ES-I3 (cell line): ENCODE measurements around the gene RBFOX1.

ENCODE experiments used
- H3K36me3 ChIP-seq: 2 replicates; pipeline ENCODE4 v1.6.1; 2013; ENCODE audit warnings: mild to moderate bottlenecking, low read length, control low read depth, moderate library complexity; ENCODE audit not compliant: insufficient read depth
- H3K4me1 ChIP-seq: 2 replicates; pipeline ENCODE4 v1.6.1; 2013; ENCODE audit warnings: mild to moderate bottlenecking, control low read depth, low read length; ENCODE audit not compliant: insufficient read depth
- H3K9ac ChIP-seq: 2 replicates; pipeline ENCODE4 v1.6.1; 2013; ENCODE audit warnings: low read depth, mild to moderate bottlenecking, low read length, moderate library complexity
- H3K9me3 ChIP-seq: 2 replicates; pipeline ENCODE4 v1.6.1; 2013; ENCODE audit warnings: mild to moderate bottlenecking, low read length, moderate library complexity; ENCODE audit not compliant: control insufficient read depth, insufficient read depth

The RBFOX1 gene

DNA sequence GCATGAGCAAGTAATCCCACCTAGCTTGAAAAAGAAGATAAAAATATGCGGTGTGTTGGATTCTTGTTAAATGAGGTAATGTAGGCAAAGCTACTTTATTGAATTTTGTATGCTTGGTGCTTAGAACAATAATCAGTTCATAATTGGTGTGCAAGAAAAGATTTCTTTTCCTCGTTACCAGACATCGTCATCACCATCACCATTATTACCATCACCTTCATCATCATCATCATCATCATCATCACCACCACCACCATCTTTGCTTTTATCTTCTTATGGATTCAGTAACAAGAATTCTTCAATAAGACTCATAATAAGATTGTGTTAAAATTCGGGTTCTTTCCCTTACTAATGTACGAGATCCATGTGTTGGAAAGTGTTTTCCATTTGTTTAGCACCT lies 173.7 kb downstream of the RBFOX1 start:
- Histone ChIP-seq H3K9ac (no peak overlapping the region), H3K36me3 (no peaks in the 10 kb centered on the region), H3K9me3 (no peaks in the 10 kb centered on the region), H3K4me1 (peaks cover 8% of the 10 kb centered on the region; the same call in 1 of the 2 replicates)

DNA sequence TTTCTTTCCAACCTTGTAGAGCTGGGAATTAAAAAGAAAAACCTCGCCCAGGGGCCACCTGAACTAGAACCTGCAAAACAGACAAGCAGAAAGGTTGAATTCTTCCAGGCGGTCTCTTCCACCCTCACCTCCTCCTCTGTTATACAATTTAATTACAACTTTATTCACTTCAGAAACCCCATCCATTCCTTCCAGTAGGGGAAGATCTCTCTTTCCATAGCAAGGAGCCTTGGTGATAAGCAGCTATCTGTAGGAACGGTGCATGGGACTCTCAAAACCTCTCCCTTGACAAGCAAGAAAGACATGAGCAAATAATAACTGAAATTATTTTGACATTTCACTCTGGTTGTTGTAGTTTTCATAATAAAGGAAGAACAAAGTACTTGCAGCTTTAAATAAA lies 176.0 kb downstream of the RBFOX1 start:
- Histone ChIP-seq H3K9ac (no peak overlapping the region), H3K9me3 (no peaks in the 10 kb centered on the region), H3K4me1 (peaks cover 8% of the 10 kb centered on the region; the same call in 1 of the 2 replicates), H3K36me3 (no peaks in the 10 kb centered on the region)

GRCh38 chr16:7509963-7510601 lies 177.4 kb downstream of the RBFOX1 start:
- no peak overlapping the region for H3K9ac ChIP-seq
- H3K36me3 ChIP-seq: no peaks in the 10 kb centered on the region
- H3K9me3 ChIP-seq: no peaks in the 10 kb centered on the region
- peaks cover 8% of the 10 kb centered on the region; the same call in 1 of the 2 replicates for H3K4me1 ChIP-seq

- H3K4me1 ChIP-seq: peaks cover 8% of the 10 kb centered on the region; the same call in 1 of the 2 replicates
- no peaks in the 10 kb centered on the region for H3K9me3 ChIP-seq
- no peaks in the 10 kb centered on the region for H3K36me3 ChIP-seq
- H3K9ac ChIP-seq: no peak overlapping the region
These were observed 179.1 kb downstream of the RBFOX1 start for GRCh38 chr16:7511549-7512260.

DNA sequence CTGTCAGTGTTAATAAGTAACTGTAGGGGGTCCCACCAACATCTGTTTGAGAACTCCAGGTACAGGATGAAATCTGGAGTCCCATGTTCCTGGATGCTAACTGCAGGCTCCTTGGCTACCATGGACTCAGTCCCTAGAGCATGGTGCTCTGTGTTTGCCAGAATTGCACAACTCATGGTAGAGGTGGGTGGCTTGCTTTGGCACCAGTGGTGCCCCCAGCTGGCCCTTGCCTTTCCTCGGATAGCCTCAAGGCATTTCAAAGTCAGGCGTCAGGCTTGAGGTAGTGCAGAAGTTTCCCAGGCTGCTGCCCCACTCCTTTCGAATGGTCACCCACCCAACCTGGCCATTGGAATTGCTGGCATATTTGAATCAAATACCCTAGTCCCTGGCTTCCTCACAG lies 179.9 kb downstream of the RBFOX1 start:
- H3K9ac ChIP-seq: no peak overlapping the region
- H3K9me3 ChIP-seq: no peaks in the 10 kb centered on the region
- H3K4me1 ChIP-seq: peaks cover 8% of the 10 kb centered on the region; the same call in 1 of the 2 replicates
- no peaks in the 10 kb centered on the region for H3K36me3 ChIP-seq

- no peak overlapping the region for H3K9ac ChIP-seq
- no peaks in the 10 kb centered on the region for H3K36me3 ChIP-seq
- no peaks in the 10 kb centered on the region for H3K9me3 ChIP-seq
- H3K4me1 ChIP-seq: peaks cover 8% of the 10 kb centered on the region; the same call in 1 of the 2 replicates
These were observed 180.8 kb downstream of the RBFOX1 start for GRCh38 chr16:7513429-7513828.

DNA sequence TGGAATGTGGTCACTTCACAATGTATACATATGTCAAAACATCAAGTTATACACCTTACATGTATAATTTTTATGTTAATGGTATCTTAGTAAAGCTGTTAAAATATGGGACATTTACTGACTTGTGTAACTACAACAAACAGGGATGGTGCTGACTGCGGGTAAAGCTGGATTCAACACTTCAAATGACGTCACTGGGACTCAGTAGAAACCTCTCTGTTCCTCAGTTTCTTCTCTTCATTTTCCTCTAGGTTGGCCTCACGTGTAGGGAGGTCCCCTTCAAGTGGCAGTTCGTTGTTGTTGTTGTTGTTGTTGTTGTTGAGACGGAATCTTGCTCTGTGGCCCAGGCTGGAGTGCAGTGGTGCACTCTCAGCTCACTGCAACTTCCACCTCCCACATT lies 182.9 kb downstream of the RBFOX1 start:
- Histone ChIP-seq H3K9ac (no peak overlapping the region), H3K9me3 (no peaks in the 10 kb centered on the region), H3K4me1 (peaks cover 6% of the 10 kb centered on the region; the same call in 1 of the 2 replicates), H3K36me3 (no peaks in the 10 kb centered on the region)

DNA sequence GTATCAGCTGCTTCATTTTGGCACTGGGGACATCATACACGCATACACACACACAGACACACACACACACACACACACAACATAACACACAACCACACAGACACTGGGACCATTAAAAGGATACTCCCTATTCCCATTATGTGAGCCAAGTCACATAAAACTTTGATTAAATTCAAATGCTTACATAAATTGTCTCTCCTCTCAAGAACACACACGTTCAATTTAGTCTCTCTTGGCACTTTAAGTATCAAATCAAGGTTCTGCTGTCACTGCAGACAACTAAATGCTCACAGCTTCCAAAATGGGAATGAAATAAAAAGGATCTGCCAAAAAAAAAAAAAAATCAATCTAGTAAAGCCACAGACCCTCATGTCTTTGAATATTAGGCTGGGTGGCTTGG lies 184.9 kb downstream of the RBFOX1 start:
- no peaks in the 10 kb centered on the region for H3K4me1 ChIP-seq
- H3K9ac ChIP-seq: no peak overlapping the region
- H3K36me3 ChIP-seq: no peaks in the 10 kb centered on the region
- H3K9me3 ChIP-seq: no peaks in the 10 kb centered on the region

GRCh38 chr16:7518158-7518557 lies 185.5 kb downstream of the RBFOX1 start:
- Histone ChIP-seq H3K9ac (no peak overlapping the region), H3K9me3 (no peaks in the 10 kb centered on the region), H3K4me1 (no peaks in the 10 kb centered on the region), H3K36me3 (no peaks in the 10 kb centered on the region)

DNA sequence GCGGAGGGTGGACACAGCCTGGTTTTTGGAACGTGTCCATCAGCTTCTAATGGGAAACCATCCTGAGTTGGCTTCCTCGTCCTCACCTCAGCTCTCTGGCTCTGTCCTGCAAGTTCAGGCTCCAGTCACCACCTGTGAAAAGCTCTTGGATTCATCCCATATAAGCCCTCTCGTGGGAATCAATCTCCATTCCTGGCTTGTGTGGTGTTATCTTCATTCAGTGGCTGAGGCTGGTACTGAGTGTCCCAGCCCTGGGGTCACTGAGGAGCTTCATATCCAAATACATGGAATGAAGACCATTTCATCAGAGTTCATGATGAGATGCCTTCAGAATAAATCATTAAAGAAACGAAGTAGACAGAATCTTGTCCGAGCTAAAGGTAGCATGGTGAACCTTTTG lies 189.2 kb downstream of the RBFOX1 start:
- Histone ChIP-seq H3K9me3 (no peaks in the 10 kb centered on the region), H3K36me3 (no peaks in the 10 kb centered on the region), H3K4me1 (0 out of 2 replicates have a peak, but pooled peaks cover 2% of the 10 kb centered on the region), H3K9ac (no peak overlapping the region)

- Histone ChIP-seq H3K4me1 (0 out of 2 replicates have a peak, but pooled peaks cover 5% of the 10 kb centered on the region), H3K9ac (no peak overlapping the region), H3K9me3 (no peaks in the 10 kb centered on the region), H3K36me3 (no peaks in the 10 kb centered on the region; the same call in 1 of the 2 replicates)
These were observed 191.8 kb downstream of the RBFOX1 start for GRCh38 chr16:7524419-7524818.

DNA sequence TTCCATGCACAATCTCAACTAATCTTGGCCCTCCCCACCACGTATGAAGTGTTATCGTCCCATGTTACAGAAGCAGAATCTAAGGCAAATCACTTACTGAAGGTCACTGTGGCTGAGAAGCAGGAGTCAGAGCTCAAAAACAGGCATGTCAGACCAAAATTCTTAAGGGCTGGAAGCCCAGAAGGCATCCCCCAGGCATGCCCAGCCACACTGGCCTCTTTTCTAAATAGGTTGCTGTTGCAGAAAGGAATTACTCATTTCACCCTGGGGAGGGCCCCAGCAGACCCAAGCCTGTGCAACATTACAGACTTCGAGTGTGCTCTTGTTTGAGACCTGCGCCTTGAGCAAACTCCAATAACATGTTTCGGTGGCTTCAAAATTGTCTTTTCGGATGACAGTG lies 194.1 kb downstream of the RBFOX1 start:
- H3K36me3 ChIP-seq: no peaks in the 10 kb centered on the region; the same call in 1 of the 2 replicates
- H3K9me3 ChIP-seq: no peaks in the 10 kb centered on the region
- no peak overlapping the region for H3K9ac ChIP-seq
- H3K4me1 ChIP-seq: 0 out of 2 replicates have a peak, but pooled peaks cover 5% of the 10 kb centered on the region

DNA sequence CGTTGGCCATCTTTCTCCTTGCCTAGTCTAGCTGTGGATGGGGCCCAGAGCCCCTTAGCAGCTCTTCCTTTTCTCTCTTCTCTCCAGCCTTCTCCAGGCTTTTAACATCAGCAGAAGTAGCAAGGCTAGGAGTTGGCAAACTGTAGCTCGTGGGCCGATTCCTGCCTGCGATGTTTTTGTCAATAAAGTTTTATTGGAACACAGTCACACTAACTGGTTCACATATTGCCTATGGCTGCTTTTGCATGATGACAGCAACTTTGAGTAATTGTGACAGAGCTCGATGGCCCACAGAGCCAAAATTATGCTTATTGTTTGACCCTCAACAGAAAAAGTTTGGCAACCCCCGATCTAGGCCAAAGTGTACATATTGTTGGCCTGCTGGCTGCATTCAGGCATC lies 199.9 kb downstream of the RBFOX1 start:
- H3K4me1 ChIP-seq: no peaks in the 10 kb centered on the region
- H3K36me3 ChIP-seq: no peaks in the 10 kb centered on the region; the same call in 1 of the 2 replicates
- H3K9me3 ChIP-seq: no peaks in the 10 kb centered on the region
- H3K9ac ChIP-seq: no peak overlapping the region

DNA sequence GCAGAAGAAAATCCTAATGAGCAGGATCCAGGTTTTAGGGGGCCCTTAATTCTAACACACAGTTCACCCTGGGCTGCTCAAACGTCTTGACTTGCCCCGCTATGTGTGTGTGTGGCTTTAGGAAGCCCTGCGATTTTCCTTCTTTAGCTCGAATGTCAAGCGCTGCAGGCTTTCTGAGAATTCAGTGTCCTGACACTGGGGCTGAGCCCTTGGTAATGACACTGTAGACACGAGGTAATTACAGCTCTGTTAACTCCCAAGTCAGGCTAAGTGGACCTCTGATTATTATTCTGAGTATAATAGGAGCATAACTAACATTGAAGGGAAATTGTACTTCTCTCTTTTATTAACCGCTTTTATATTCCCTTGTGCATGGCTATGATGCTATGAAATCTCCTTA lies 202.1 kb downstream of the RBFOX1 start:
- Histone ChIP-seq H3K9ac (no peak overlapping the region), H3K36me3 (no peaks in the 10 kb centered on the region), H3K9me3 (no peaks in the 10 kb centered on the region), H3K4me1 (no peaks in the 10 kb centered on the region)

DNA sequence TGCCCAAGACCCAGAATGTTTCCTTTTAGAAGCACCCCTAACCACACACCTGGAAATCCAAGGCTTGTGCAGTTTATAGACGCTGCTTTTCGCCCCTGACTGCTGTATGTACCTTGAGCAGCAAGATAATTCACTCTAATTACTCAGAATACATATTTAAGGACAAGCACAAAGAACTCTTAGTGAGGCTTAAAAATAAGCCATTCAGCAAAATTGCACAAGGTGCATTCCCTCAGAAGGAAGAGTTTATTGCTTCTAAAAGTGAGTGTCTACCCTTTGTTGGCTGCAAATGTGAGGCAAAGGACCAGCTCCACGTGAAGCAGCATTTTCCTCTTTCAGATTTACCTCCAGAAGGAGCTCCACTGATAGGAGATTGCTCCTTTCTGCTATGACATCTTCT lies 208.4 kb downstream of the RBFOX1 start:
- Histone ChIP-seq H3K9ac (no peak overlapping the region), H3K36me3 (no peaks in the 10 kb centered on the region), H3K9me3 (no peaks in the 10 kb centered on the region), H3K4me1 (no peaks in the 10 kb centered on the region)
